ENCODE measurements around the gene TEC. TPM values are rescaled to one million over a fixed set of nuclear protein-coding genes. Genes with fewer than 3 reads are reported as not detected.
"Not testable (repeated sequence)": the region's sequence is repeated elsewhere in the genome, so short reads cannot be mapped to it uniquely, and the experiment has no call there.

The TEC gene
- total RNA-seq, 2 experiments from 2014 or later: 2.0 to 3.0 TPM

- Mint-ChIP-seq H3K4me1 (peaks cover 17% of the 10 kb centered on the region), H3K27ac (no peak overlapping the region), H3K4me3 (no peak overlapping the region), H3K9me3 (ENCODE audit: low read depth) (no peaks in the 10 kb centered on the region), H3K36me3 (peaks cover 12% of the 10 kb centered on the region), H3K27me3 (no peaks in the 10 kb centered on the region)
- DNase-seq (no peak), ATAC-seq (no peak)
- CTCF ChIA-PET: no interaction called here
Observed at GRCh38 chr4:48173056-48173991, 96.3 kb downstream of the TEC start.

- H3K27ac Mint-ChIP-seq: no peak overlapping the region
- peaks cover 16% of the 10 kb centered on the region for H3K36me3 Mint-ChIP-seq
- DNase-seq (no peak), ATAC-seq (no peak)
- no peaks in the 10 kb centered on the region for H3K9me3 Mint-ChIP-seq (ENCODE audit: low read depth)
- peaks cover 22% of the 10 kb centered on the region for H3K4me1 Mint-ChIP-seq
- no peaks in the 10 kb centered on the region for H3K27me3 Mint-ChIP-seq
- CTCF ChIA-PET: no interaction called here
- H3K4me3 Mint-ChIP-seq: no peak overlapping the region
Observed at GRCh38 chr4:48172651-48173050, 97.0 kb downstream of the TEC start.

- Mint-ChIP-seq H3K4me3 (no peak overlapping the region), H3K27ac (no peak overlapping the region), H3K4me1 (peaks cover 15% of the 10 kb centered on the region), H3K27me3 (no peaks in the 10 kb centered on the region), H3K9me3 (ENCODE audit: low read depth) (no peaks in the 10 kb centered on the region), H3K36me3 (peaks cover 24% of the 10 kb centered on the region)
- DNase-seq (no peak), ATAC-seq (no peak)
- CTCF ChIA-PET: no interaction called here
Observed at GRCh38 chr4:48169636-48170035, 100.0 kb downstream of the TEC start.

- ATAC-seq (no peak), DNase-seq (no peak)
- Mint-ChIP-seq H3K36me3 (peaks cover 26% of the 10 kb centered on the region), H3K4me1 (peaks cover 7% of the 10 kb centered on the region), H3K27ac (no peak overlapping the region), H3K4me3 (no peak overlapping the region), H3K27me3 (no peaks in the 10 kb centered on the region), H3K9me3 (ENCODE audit: low read depth) (no peaks in the 10 kb centered on the region)
- CTCF ChIA-PET: no interaction called here
Observed at GRCh38 chr4:48167538-48168263, 101.9 kb downstream of the TEC start.

GRCh38 chr4:48164561-48164960 lies 105.1 kb downstream of the TEC start:
- H3K27ac Mint-ChIP-seq; H3K4me3 Mint-ChIP-seq; H3K9me3 Mint-ChIP-seq (ENCODE audit: low read depth); CTCF ChIA-PET; H3K27me3 Mint-ChIP-seq; DNase-seq; ATAC-seq: not testable (repeated sequence)
- Mint-ChIP-seq H3K4me1 (peaks cover 16% of the 10 kb centered on the region), H3K36me3 (peaks cover 26% of the 10 kb centered on the region)

GRCh38 chr4:48163746-48164145 lies 105.9 kb downstream of the TEC start:
- no peaks in the 10 kb centered on the region for H3K27me3 Mint-ChIP-seq

GRCh38 chr4:48162162-48162561 lies 107.5 kb downstream of the TEC start:
- Mint-ChIP-seq H3K36me3 (peaks cover 27% of the 10 kb centered on the region), H3K27me3 (no peaks in the 10 kb centered on the region), H3K4me1 (peaks cover 9% of the 10 kb centered on the region), H3K4me3 (no peak overlapping the region), H3K9me3 (ENCODE audit: low read depth) (peaks cover 2% of the 10 kb centered on the region), H3K27ac (no peak overlapping the region)
- no peak for ATAC-seq
- no peak for DNase-seq
- CTCF ChIA-PET: no interaction called here

More at GRCh38 chr4:48163746-48164145, 105.9 kb downstream of the TEC start:
- DNase-seq: no peak
- Mint-ChIP-seq H3K4me1 (peaks cover 16% of the 10 kb centered on the region), H3K4me3 (no peak overlapping the region), H3K27ac (no peak overlapping the region), H3K9me3 (ENCODE audit: low read depth) (peaks cover 2% of the 10 kb centered on the region), H3K36me3 (peaks cover 28% of the 10 kb centered on the region)
- ATAC-seq: no peak
- CTCF ChIA-PET: no interaction called here

GRCh38 chr4:48157271-48157670 lies 112.4 kb downstream of the TEC start:
- peaks cover 6% of the 10 kb centered on the region for H3K4me1 Mint-ChIP-seq
- no peak overlapping the region for H3K27ac Mint-ChIP-seq
- no peaks in the 10 kb centered on the region for H3K27me3 Mint-ChIP-seq
- H3K36me3 Mint-ChIP-seq: peaks cover 52% of the 10 kb centered on the region
- CTCF ChIA-PET: no interaction called here
- ATAC-seq (no peak), DNase-seq (no peak)
- H3K4me3 Mint-ChIP-seq: no peak overlapping the region
- peaks cover 10% of the 10 kb centered on the region for H3K9me3 Mint-ChIP-seq (ENCODE audit: low read depth)

- CTCF ChIA-PET: no interaction called here
- Mint-ChIP-seq H3K36me3 (peaks cover 51% of the 10 kb centered on the region), H3K4me1 (no peaks in the 10 kb centered on the region), H3K27me3 (no peaks in the 10 kb centered on the region), H3K4me3 (no peak overlapping the region), H3K27ac (no peak overlapping the region), H3K9me3 (ENCODE audit: low read depth) (peaks cover 10% of the 10 kb centered on the region)
- DNase-seq (no peak), ATAC-seq (no peak)
Observed at GRCh38 chr4:48156423-48156822, 113.2 kb downstream of the TEC start.

- Mint-ChIP-seq H3K9me3 (ENCODE audit: low read depth) (peaks cover 8% of the 10 kb centered on the region), H3K4me3 (no peak overlapping the region), H3K4me1 (no peaks in the 10 kb centered on the region), H3K27me3 (no peaks in the 10 kb centered on the region), H3K27ac (no peak overlapping the region), H3K36me3 (peaks cover 47% of the 10 kb centered on the region)
- DNase-seq: no peak
- ATAC-seq: no peak
- CTCF ChIA-PET: interaction anchor here (1.2 kb wide), 1 partner anchor 14 kb away, joined by 3 read pairs; no protein-coding TSS in a partner anchor
Observed at GRCh38 chr4:48153791-48154550, 115.7 kb downstream of the TEC start.

GRCh38 chr4:48152259-48152658 lies 117.4 kb downstream of the TEC start:
- Mint-ChIP-seq H3K27me3 (no peaks in the 10 kb centered on the region), H3K9me3 (ENCODE audit: low read depth) (peaks cover 8% of the 10 kb centered on the region), H3K36me3 (peaks cover 38% of the 10 kb centered on the region), H3K4me1 (no peaks in the 10 kb centered on the region), H3K4me3 (no peak overlapping the region), H3K27ac (no peak overlapping the region)
- ATAC-seq (no peak), DNase-seq (no peak)
- CTCF ChIA-PET: no interaction called here

- no peak overlapping the region for H3K27ac Mint-ChIP-seq
- H3K9me3 Mint-ChIP-seq (ENCODE audit: low read depth): peaks cover 5% of the 10 kb centered on the region
- peaks cover 16% of the 10 kb centered on the region for H3K36me3 Mint-ChIP-seq
- H3K4me3 Mint-ChIP-seq: no peak overlapping the region
- H3K4me1 Mint-ChIP-seq: no peaks in the 10 kb centered on the region
- ATAC-seq: no peak
- CTCF ChIA-PET: no interaction called here
- H3K27me3 Mint-ChIP-seq: no peaks in the 10 kb centered on the region
- no peak for DNase-seq
Observed at GRCh38 chr4:48149827-48150370, 119.7 kb downstream of the TEC start.

GRCh38 chr4:48147621-48148020 lies 122.0 kb downstream of the TEC start:
- CTCF ChIA-PET: no interaction called here
- DNase-seq: no peak
- no peaks in the 10 kb centered on the region for H3K27me3 Mint-ChIP-seq
- H3K36me3 Mint-ChIP-seq: peaks cover 2% of the 10 kb centered on the region
- H3K27ac Mint-ChIP-seq: no peak overlapping the region
- no peak overlapping the region for H3K4me3 Mint-ChIP-seq
- no peaks in the 10 kb centered on the region for H3K9me3 Mint-ChIP-seq (ENCODE audit: low read depth)
- ATAC-seq: no peak
- H3K4me1 Mint-ChIP-seq: no peaks in the 10 kb centered on the region
